T-helper 2 cell treated with Interferon-gamma antibody and Interleukin-4, amounts not matched to agents 100 ng/mL and 5 ng/mL, for 36 hours (primary cell): ENCODE results near the gene TEX36. TPM values are rescaled to one million over a fixed set of nuclear protein-coding genes. Genes with fewer than 3 reads are reported as not detected.
"Not testable (repeated sequence)": the region's sequence is repeated elsewhere in the genome, so short reads cannot be mapped to it uniquely, and the experiment has no call there.

Experiments used
- intact Hi-C: fragments of 100-400 bp; cut with micrococcal nuclease; formaldehyde crosslinking; loops from one replicate; pipeline ENCODE4 v1.15.1; 2023
- total RNA-seq: library from RNA; stranded (reverse); gene quantifications from 2 replicates; pipeline ENCODE4 v1.2.3, GENCODE V29; 2022

Gene TEX36
- total RNA-seq, 1 donor from 2014 or later: not detected

DNA sequence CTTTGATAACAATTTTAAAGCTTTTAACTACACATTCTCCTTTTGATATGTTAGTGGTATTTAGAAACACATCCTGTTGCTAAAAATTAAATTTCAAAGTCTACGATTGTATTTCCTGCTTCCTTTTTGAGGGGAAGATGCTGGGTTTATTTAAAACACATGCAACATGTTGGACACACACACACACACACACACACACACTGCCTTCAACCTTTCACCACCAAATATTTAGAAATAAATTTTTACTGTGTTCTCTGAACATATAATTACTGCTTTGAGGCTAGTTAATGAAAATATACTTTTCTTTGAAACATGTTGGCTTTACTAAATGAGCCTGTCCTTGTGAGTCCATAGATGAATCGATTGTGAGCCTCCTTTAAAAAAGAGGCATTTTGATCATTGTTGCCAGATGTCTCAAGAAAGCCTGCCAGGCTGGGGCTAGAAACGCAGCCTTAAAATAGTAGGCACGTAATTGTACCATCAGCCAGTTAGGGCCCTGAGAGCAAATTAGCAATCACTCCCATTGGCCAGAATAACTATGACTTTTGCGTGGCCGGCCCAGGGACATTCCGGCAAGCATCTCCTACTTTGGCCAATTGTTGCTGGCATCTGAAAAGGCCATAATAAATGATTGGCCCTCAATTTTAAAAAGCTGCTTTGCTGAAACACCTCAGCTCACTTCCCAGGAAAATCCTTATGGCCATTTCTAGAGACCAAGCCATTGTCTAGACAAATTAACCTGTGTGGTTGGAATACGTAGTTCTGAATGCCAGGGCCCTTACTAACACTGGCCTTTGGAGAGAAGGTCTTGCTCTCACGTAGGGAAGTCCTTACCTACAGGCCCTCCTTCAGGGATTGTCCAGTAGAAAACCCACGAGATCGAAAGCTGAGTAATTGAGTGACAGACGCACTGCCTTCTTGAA is 9.9 kb upstream of the TEX36 start:
- intact Hi-C loops: no loop called here

DNA sequence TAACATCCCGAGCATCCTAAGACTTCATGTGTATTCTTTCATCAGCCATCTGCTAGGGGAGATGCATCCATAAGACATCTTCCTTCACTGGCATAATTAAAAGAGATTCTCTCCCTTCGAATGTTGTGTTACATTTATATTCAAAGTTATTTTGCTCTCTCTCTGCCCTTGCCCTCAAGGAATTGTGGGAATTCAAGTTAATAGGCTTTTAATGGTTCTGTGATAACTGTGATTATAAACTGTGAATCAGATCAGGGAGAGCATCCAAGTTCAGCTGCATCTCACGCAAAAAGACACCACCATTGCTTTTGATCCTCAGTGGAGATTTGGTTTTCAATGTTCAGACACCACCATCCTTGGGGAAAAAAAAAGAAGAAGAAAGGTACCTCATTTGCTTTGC is 9.2 kb upstream of the TEX36 start:
- intact Hi-C loops: no loop called here

DNA sequence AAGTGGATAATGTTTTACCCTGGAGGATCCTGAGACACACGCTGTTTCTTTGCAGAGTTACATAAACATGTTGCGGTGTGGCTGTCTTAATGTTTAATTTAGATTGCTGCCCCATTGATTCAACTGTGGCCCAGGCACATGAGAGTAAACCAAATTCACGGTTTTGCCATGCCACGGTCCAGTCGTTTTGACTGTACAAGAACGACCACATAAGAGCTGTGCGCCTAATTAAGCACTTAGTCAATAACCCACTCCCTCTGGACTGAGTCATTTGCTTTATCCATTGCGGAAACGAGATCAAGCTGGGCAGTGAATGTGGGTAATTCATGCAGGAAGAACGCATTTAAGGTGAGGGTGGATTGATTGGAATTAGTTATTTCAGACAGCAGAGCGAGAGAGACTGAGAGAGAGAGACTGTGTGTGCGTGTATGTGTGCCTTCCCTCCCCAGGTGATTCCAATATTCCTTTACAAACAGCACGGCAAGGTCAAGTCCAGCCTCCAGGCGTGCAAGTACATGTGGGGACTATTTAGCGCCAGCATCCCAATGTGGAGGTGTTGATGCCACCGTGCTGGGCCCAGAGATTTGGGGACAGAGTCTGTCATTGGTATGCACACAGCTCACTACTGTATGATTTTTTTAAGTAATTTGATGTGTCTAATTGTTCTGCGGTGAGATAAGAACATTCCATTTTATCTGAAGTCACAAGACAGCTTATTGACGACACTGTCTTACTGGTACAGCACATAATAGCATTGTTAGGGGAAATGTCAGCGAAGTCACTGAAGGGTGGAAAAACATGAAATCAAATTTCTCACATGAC is 8.4 kb upstream of the TEX36 start:
- intact Hi-C loops: no loop called here

DNA sequence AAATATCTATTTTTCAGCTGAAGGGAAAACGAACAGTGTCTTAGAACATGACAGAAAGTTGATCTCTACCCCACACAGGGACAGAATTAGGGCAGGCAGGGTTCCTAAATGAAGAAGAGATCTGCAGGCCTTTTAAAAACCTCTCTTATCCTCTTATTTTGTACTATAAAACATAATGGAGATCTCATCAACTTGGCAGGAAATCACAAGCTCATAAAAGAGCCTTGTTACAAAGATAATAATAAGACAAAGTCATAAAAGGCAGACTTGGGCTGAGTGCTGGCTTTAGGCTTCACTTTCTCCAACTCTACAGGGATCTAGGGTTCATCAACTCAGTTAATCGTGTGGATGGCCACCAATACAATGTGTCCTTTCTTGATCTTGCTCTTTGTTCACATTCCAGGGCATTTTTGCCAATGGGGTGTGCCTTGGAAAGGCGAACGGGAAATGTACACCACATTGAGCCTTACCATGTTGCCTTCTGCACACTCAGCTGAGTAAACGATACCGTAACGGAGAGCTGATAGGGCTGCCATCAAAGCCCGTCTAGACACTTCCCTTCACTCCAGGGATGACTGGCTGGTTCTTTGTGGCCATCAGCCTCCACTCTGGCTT is 7.1 kb upstream of the TEX36 start:
- intact Hi-C loops: no loop called here

DNA sequence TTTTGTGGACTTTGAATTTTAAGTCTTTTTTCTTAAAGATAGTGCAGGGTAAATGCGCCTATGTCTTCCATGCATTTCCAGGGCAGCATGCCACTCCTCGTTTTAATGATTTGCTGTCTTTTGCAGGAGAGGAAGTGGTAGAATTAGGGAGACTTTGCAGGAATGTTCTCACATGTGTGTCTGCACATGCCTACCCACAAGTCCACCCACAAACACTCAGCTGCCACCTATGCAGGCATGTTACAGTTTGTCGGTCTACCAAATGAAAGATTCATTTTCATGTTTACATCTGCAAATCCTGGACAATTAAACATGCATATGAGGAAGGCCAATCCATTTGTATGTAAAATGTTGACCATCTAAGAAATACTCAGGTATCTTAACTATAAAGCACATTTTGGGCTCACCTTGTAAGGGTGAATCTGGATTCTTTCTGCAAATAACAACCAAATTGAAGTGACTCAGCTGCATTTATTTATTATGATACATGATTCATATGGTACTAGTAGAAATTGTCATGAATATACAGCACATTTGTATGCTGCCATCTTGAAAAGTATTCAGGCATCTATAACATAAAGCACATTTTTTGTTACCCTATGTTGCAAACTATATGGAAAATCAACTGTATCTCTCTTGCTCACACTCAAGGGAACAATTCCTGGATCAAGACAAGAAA is 4.7 kb upstream of the TEX36 start:
- intact Hi-C loops: no loop called here

DNA sequence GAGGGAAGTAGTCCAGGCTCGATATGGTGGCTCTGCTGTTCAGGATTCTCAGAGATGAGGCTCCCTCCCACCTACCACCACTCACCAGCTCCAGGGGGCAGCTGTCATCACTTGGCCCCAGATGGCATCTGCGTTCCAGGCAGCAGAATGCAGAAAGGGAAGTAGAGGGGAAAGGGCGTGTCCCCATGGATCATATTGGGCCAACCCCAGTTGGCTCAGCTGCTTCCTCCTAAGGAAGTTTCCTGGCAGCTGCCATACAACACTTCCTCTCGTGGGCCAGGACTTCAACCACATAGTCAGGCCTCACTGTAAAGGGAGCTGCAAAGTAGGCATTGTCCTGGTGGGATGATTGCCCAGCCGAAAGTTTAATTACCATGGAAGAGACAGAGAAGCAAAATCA is 1.6 kb upstream of the TEX36 start:
- intact Hi-C loops: no loop called here

DNA sequence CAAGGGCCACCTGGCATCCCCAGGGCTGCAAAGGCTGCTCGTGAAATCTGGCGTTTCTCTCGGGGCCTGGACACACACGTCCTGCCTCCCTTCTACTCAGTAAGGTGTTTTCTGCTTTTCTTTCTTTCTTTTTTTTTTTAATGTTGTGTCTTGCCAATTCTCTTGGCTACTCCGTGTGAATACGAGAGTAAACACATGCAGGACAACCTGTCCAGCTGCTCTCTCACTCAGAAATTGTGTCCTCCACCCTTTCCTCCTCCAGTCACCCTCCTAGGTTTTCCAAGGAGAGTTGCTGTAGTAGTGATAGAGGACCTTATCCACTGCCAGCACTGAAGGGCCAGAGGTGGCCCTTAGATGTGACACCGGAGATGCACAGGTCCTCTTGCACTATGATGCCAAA is 858 bp upstream of the TEX36 start:
- intact Hi-C loops: no loop called here

DNA sequence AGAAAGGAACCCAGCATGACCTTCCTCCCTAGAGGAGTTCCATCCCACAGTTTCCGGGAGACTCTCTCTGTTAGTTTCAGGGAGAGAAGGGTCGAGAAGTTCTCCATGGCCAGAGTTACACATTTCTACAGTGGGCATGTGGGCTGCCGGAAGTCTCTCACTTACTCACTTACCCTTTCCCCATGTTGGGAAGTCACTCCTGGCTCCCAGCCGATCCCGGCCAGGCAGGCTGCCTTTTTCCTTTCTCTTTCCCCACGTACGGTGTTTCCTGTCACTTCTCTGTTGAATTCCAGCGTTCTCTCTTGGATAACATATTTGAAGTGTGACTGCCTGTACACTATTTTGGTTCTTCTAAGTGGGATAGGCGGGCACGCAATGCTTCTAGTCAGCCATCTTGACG is 3.5 kb downstream of the TEX36 start:
- intact Hi-C loops: no loop called here

DNA sequence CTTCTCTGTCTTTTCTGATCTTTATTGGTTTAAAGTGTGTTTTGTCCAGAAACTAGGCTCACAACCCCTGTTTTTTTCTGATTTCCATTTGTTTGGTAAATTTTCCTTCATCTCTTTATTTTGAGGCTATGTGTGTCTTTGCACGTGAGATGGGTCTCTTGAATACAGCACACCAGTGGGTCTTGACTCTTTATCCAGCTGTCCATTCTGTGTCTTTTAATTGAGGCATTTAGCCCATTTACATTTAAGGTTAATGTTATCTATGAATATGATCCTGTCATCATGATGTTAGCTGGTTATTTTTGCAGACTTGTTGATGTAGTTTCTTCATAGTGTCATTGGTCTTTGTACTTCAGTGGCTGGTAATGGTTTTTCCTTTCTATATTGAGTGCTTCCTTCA is 10.1 kb downstream of the TEX36 start:
- intact Hi-C loops: no loop called here

DNA sequence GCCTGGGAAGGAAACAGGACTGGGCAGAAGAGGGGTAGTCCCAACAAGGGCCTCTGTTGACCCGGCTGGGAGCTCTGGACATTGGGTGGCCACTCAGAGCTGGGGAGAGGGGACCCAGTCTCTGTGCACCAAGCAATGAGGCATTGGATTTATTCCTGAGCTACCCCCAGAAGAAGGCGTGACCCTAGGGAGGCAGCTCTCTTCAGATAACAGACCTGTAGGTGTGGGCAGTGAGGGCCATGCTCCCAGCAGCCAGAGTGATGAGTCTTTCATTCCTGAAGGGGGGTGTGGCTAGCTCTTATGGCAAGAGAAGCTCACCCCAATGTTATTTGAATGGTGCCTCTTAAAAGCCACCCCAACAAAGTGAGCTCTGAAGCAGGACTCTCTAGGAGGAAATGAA is 20.4 kb downstream of the TEX36 start:
- intact Hi-C loops: no loop called here

DNA sequence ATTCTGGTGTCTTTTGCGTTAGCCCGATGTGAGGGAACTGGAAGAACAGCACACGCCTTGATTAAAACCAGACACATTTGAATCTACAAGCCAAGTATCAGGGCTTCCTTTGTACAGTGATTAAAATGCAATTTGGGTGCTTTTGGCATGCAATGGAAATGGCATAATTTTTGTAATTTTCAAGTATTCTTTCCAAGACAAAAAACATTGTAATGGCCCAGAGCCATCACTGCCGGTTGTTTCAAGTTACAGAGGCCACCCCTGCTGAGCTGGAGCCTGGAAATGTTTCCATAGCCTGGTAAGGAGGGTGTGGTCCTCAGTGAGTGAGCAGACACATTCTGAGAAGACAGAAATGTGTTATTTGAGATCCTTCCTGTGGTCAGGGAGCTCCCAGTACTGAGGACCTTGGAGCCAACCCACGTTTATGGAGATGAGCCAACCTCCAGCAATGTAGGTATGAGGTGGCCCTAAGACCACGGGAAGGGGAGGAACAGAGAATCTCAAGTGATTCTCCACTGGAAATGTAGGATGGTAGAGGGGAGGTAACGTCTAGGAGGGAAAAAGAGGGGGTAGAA is 20.9 kb downstream of the TEX36 start:
- intact Hi-C loops: no loop called here

DNA sequence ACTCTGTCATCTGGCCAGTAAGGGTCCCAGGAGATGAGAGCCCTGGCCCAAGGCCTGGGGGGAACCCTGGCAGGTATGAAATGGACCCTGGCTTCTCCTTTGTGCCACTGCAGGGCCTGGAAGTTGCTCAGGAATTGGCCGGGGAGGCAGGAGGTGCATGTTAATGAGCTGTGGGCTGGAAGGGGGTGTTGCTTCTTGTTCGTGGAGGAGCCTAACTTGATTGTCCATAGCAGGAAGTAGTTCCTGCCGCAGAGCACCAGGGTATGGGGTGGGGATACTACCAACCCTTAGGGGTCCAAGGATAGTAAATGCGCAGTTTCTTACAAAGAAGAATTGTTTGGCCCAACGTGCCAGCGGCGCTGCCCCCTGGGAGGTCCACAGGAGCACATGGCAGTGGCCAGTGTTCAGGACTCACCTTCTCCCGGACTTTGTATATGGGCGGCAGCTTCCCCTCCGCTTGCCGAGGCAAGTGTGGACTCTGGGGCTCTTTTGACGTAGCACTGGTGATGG is 21.5 kb downstream of the TEX36 start:
- intact Hi-C loops: no loop called here

DNA sequence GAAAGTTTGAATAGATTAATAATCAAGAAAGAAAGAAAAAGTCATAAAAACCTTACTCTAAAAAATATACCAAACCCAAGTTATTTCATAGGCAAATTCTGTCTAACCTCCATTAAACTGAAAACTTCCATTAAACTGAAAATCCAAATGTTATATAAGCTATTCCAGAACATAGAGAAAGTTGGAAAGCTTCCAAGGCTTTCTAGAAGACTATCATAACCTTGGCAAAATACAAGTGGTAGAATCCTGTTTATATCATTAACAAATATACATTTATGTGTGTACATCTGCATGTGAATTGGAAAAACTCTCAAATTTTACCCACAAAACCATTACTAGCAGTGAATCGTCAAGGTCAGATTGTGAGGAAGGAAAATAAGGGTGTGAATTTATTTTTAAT is 23.9 kb downstream of the TEX36 start:
- intact Hi-C loops: no loop called here

DNA sequence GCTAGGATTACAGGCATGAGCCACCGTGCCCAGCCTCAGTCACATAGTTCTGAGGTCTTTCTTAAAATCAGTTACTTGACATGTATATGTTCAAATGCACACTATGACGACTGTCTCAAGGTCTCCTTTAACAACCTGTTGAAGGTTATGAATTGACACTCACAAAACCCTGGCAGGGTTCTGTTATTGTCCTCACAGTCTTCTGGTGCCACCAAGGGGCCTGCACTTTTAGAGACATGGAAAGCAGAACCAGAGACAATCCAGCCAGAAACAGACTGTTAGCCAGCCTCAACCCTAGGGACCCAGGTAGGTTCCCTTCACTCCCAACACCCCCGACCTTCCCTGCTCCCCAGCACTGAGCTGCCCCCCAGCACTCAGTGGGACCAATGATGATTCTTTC is 26.4 kb downstream of the TEX36 start:
- intact Hi-C loops: no loop called here

DNA sequence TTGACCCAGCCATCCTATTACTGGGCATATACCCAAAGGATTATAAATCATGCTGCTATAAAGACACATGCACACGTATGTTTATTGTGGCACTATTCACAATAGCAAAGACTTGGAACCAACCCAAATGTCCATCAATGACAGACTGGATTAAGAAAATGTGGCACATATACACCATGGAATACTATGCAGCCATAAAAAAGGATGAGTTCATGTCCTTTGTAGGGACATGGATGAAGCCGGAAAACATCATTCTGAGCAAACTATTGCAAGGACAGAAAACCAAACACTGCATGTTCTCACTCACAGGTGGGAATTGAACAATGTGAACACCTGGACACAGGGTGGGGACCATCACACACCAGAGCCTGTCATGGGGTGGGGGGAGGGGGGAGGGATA is 29.9 kb downstream of the TEX36 start:
- intact Hi-C loops: not testable (repeated sequence)

DNA sequence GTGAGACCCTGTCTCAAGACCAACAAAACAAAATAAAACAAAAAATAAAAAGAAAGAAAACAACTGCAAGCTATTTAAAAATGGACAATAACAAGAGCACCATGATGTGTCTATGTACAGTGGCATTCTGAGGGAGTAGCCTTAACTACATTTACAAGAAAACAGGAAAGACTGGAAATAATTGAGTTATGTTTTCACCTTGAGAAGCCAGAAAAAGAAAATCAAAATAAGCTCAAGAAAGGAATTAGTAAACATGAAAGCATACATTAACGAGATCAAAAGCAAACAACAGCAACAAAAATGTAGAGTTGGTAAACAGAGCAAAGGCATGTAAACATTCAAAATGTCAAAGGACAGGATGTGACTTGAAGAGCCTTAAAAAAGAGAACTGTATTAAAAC is 36.7 kb downstream of the TEX36 start:
- intact Hi-C loops: no loop called here

DNA sequence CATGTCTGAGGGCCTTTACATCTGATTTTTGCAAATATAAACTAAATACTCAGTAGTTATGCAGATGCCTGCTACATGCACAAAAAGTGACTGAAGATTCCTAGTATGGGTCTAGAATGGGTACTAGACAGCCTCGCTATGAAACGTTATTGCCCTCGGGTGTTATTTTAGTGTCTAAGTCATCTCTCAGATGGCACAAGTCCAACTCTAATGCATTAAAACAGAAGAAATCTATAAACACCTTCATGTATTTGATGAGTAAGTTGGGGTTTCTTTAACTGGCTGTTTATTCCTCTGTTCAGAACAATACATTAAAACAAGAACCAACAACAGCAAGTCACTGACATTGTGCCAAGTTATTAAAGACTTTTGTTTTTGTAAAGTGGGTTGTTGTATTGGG is 41.6 kb downstream of the TEX36 start:
- intact Hi-C loops: no loop called here

DNA sequence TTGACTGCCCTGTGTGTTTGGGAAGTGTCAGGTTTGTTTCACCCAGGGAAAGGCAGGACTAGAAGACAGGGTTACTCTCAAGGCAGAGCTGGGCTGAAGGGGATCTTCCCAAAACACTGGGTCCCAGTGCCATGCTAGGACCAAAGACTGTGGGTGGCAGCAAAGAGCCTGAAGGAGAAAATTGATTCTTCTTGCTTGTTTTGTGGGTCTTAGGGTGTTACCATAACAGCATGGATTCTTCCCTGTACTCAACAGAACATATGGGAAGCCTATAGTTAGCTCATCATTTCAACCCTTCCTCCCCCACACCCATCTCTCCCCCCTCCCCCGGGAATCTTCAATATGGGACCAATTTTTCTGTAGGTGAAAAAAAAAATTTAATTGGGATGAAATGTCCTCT is 42.3 kb downstream of the TEX36 start:
- intact Hi-C loops: no loop called here

DNA sequence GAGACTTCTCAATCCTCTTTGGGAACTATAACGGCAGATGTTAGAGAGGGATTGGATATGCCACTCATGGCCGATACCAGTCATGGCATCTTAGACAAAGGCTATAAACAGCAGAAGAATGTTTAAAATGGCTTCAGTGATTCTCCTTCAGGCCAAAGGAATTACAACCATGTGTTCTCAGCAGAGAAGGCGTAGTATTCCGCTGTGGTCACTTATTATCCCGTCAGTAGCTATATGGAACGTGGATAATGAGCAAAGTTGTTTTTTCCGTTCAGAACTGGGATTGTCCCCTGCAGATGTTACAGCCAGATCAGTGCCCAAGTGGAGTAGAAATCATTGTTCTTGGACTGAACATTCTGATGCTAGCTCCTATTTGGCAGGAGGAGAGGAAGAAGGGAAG is 43.1 kb downstream of the TEX36 start:
- intact Hi-C loops: no loop called here

DNA sequence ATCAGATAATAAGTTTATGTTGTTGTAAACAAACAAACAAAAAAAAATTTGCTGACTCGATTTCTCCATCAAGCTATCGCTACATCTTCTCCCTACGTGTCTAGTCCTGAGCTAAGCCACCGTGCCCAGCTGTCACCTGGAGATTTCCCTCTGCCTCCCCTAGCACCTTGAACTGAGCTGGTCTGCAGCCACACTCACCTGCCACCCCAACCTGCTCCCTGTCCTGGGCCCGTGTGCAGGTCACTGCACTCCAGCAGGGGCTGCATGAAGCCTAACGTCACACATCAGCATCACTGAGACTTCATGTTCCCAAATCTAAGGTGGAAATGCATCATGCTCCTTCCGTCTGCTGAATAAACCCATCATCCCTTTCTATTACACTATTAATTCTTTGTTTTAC is 44.4 kb downstream of the TEX36 start:
- intact Hi-C loops: no loop called here

DNA sequence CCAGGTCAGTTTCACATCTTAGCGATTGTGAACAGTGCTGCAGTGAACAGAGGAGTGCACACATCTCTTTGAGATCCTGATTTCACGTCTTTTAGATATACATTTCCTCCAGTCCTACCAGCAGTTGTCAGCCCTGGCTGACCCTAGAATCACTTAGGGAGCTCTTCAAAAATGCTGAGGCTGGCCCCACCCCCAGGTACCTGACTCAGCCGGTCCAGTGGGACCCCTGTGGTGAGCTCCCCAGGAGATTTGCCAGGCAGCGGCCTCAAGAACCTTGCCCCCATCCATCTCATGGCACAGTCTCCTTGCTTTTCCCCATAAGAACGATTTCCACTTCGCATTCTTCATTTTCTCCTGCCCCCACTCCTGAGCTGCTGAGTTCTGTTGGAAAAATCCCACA is 45.5 kb downstream of the TEX36 start:
- intact Hi-C loops: no loop called here
